Inflammatory macrophage treated with lipopolysaccharide for 1 hour (primary cell): ENCODE results near the gene OSBPL2.

Source experiments
- DNase-seq, 2 donors: peaks; one replicate each; pipeline ENCODE4 v3.0.0-alpha.2; 2020 to 2022

The OSBPL2 gene

DNA sequence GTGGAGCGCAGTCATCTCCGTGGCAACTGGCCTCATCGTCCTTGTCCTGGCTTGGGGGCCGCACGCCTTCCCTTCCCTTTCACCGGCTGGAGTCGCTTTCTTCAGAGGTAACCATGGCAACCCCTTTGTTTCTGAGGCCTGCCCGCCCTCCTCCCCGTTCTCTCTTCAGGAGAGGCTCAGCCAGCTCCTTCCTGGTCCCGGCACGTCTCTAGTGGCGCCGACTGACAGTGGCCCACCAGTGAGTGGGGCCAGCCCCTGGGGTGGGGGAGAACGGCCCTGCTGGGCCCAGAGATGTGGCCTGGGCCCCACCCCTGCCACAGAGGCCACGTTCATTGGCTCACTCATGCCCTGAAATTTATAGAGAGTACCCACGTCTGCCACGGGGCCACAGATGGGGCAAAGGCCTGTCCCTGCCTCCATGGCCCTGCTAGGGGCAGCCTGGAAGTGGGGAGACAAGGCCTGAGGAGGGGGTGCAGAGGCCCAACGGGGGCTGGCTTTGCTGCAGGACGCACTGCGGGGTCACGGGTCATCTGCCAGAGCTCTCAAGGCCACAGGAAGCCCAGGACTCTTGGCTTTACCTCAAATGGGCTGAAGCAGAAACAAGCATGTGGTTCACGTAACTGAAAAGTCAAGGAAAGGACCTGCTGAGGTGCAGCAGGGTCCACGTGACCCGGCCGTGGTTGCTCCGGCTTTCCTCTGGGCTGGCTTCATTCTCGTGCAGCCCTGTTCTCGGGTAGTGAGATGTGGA, 1.4 kb upstream of the OSBPL2 start:
- DNase-seq: no peak

- DNase-seq: no peak
These were observed 864 bp upstream of the OSBPL2 start for GRCh38 chr20:62237514-62237800.

DNA sequence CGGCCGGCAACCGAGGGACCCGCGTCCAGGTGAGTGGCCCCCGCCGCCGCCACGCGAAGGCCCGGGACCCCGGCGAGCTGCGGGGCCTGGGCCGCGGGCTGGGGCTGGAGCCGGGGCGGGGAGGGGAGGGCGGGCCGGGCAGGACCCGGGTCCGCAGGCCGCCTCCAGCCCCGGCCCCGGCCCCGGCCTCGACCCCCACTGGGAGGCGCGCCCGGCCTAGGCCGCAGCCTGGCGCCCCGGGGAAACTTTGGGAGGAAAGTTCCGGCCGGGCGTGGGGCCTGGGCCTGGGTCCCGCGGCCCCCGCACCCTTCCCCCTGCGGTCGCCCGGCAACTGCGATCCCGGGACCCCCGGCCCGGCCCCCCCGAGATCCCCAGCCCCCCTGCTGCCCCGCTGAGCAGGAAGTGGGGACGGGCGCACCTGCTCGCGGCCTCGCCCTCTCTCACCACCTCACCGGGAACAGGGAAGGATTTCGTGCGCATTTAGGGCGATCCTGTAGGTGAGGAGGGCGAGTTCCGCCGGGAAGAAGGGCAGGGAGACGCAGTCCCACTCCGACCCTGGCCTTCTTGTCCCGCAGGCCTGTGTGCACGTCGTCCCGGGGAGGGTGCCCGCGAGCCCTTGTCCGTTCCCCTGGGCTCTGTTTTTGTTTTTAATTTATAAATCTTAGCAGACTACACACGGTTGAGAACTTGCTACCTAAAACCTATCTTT, 402 bp downstream of the OSBPL2 start:
- peak in 1 of 2 donors; percentile 5 for DNase-seq

- DNase-seq: no peak
These were observed 1.1 kb downstream of the OSBPL2 start for GRCh38 chr20:62239278-62239879.

DNA sequence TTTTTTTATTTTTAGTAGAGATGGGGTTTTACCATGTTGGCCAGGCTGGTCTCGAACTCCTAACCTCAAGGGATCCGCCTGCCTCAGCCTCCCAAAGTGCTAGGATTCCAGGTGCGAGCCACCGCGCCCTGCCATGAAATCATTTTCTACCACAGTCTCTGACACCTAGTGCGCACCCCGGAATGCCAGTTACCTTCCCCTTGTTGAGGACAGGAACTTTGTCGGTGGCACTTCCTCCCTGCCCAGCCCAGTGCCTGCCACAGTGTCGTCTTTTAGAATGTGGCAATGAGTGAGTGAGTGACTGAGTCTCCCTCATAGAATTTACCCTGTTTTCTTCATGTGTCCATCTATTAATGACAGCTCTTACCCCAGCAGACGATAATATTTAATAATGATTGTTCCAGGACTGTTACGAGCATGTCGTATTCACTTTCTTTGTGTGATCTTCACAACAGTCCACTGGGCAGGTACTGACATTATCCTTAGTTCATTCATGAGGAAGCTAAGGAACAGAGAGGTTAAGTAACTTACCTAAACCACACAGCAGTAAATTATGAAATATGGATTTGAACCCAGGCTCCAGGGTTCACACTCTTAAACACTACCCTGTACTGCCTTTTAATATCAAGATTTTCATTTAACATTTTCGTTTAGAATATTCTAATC, 1.8 kb downstream of the OSBPL2 start:
- peak; percentile 34 to 45 for DNase-seq

GRCh38 chr20:62241506-62241905, 3.2 kb downstream of the OSBPL2 start:
- DNase-seq: no peak

- DNase-seq: no peak
These were observed 3.9 kb downstream of the OSBPL2 start for GRCh38 chr20:62242176-62242575.

DNA sequence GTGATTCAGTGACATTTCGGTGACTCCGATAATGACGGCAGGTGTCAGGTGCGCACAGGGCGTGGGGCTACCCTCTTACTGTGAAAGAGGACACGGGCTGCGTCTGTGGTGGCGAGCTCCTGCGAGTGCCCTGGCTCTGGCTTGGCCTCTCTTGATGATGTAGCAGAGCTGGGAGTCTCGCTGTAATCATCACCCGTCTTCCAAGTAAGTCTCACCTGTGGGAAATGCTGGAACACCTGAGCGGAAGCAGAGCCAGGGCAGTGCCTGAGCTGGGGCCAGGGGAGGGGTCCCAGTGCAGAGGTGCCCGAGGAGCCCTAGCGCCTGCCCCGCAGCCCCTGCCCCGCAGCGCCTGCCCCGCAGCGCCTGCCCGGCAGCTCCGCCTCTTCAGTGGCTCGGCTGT, 4.8 kb downstream of the OSBPL2 start:
- no peak for DNase-seq

DNA sequence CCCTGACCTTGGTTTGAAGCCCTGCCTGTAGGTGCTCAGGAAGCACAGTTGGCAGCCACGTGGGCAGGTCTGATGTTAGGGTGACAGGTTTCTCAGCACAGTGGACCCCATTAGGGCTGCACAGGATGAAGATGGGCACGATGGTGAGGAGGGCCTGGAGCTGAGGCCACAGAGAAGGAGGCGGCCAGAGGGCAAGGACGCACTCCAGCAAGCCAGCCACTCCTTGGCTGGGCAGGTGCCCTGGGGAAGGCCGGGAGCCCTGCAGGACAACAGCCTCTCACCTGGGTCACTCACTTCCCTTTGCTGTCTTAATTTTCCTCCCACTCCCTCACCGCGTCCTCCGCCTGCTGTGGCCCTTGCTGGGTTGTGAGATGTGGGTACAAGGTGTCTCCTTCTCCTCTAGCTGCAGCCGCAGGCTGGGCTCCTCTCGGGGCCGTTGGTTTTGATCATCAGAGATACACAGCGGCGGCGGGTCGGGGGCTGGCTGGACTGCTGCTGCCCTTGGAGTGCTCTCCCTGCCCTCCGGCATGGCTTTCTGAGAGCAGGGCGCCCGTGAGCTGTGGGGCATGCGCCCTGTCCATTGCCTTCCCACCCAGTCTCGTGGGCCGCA, 5.7 kb downstream of the OSBPL2 start:
- DNase-seq: no peak

- no peak for DNase-seq
These were observed 6.4 kb downstream of the OSBPL2 start for GRCh38 chr20:62244644-62245108.

- no peak for DNase-seq
These were observed 7.6 kb downstream of the OSBPL2 start for GRCh38 chr20:62245911-62246280.

DNA sequence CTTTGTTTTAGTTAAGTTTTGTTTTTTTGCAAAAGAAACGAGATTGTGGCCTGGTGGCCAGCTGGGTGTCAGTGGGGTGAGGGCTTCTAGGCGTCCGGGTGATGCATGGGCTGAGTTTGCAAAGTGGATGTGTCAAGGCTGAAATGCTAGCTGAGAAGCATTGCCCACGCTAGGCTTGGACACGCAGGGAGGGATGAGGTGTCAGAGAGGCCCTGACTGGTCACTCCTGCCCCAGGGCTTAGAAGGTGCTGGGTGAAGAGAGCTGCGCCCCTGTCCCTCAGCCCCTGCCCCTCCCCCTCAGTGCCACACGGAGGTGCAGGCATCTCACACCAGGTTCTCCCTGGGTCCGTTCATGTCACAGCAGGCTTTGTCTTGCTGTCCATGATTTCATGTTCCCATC, 8.1 kb downstream of the OSBPL2 start:
- DNase-seq: no peak

- DNase-seq: no peak
These were observed 8.7 kb downstream of the OSBPL2 start for GRCh38 chr20:62246872-62247652.

GRCh38 chr20:62248890-62249560, 10.7 kb downstream of the OSBPL2 start:
- peak in 1 of 2 donors; percentile 31 for DNase-seq

- DNase-seq: no peak
These were observed 14.1 kb downstream of the OSBPL2 start for GRCh38 chr20:62252342-62252966.

DNA sequence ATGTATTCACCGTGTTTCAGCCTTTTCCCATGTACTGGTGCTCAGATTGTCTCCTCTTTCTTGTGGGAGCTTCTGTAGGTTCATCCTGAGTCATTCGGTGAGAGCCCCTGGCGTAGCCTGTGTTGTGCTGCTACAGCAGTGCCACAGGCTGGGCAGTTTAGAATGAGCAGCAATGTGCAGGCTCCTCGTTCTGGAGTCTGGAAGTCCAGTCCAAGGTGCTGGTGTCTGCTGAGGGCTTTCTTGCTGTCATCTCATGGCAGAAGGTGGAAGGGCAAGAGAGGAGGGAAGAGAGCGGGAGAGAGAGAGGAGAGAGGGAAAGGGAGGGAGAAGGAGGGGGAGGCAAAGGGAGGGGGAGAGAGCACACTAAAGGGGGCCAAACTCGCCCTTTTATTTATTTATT, 15.1 kb downstream of the OSBPL2 start:
- no peak for DNase-seq

GRCh38 chr20:62254021-62254724, 15.9 kb downstream of the OSBPL2 start:
- no peak for DNase-seq

- no peak for DNase-seq
These were observed 17.7 kb downstream of the OSBPL2 start for GRCh38 chr20:62255976-62256375.

DNA sequence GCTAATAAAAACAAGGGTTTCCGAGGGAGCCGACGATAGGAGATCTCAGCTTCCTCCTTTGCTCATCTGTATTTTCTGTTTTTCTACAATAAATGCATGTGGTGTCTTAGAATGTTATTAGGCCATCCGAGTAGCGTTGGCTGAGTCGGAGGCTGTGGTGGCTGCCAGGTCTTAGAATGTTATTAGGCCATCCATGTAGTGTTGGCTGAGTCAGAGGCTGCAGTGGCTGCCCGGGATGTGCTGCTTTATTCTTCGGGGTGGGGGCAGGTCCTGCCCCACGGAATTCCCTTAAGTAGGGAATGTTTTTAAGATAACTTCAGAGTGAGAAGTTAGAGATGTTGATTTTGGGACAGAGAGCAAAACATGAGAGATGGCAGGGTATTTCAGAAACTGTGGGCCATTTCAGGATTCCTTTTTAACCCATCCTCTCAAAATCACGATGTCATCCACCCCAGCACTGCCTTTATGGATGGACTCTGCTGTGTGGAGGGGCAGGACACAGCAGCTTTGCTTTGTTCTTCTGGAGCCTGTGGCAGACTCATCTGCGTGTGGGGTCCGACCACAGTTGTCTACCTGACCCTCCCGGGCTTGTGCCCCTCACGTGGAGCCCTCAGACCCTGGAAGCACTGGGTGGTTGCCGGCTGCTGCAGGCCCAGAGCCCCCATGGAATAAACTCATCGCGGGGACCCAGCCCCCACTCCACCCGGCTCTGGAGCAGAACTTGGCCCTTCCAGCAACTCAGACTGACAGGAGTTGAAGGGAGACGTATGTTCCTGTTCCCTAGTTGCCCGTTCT, 20.4 kb downstream of the OSBPL2 start:
- no peak for DNase-seq

DNA sequence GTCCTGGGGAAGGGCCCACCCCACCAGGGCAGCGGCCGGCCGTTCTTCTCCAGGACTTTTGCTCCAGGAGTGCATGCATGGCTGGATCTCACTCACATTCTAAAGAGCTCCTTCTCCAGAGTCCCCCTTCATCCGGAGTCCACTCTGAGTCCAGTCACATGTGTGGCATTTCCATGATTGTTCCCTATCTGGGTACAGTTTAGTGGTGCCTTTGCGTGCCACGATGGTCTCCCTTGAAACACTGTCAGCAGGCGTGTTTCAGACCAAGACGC, 20.9 kb downstream of the OSBPL2 start:
- DNase-seq: no peak
